SU-DHL-6 (cell line): ENCODE measurements around the gene MEFV.

ENCODE experiments used
- CTCF ChIP-seq: fragments of 200-600 bp; sonication (generic); IDR thresholded peaks from one replicate; pipeline ENCODE4 v1.5.1; 2017; ENCODE audit warnings: antibody characterized with exemption, mild to moderate bottlenecking, low read length, moderate library complexity; ENCODE audit not compliant: insufficient read depth, poor library complexity, severe bottlenecking
- EZH2phosphoT487 ChIP-seq: fragments of 200-600 bp; sonication (generic), shearing (Covaris generic); conservative IDR thresholded peaks from 2 replicates; pipeline ENCODE4 v1.6.1; 2018; ENCODE audit warnings: mild to moderate bottlenecking, antibody characterized with exemption, low read length, moderate library complexity, mixed read lengths

DNA sequence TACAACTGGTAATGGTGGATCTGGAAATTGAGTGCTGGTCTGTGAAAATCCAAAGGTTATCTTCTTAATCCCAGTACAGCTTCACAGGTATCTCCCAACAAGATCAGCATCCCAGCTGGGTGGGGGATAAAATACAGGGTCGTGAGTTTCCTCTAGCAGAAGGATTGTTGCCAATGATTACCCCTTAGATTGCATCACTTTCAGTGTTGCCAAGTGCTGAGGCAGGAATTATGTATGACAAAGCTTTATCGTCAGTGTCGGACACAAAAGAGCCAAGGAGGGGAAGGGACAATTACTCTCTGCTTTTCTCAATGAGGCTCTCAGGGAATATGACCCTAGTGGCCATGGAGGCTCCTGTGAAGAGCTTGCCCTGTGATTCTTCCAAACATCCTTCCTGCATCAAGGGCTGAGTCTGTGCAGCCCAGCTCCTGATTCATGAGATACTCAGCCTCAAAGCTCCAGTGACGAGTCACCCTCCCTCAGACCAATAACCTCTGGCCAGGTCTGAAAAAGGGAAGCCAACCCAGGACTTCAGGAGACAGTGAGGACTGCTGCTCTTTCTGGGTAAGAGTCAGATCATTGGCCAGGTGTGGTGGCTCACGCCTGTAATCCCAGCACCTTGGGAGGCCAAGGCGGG lies 53.4 kb downstream of the MEFV start:
- TF ChIP-seq CTCF (no peak), EZH2phosphoT487 (no peak)
